Glomerular visceral epithelial cell (primary cell): ENCODE data around the gene TEN1.
"Not testable (repeated sequence)": the region's sequence is repeated elsewhere in the genome, so short reads cannot be mapped to it uniquely, and the experiment has no call there.

Experiments
- DNase-seq: peaks from one replicate; pipeline ENCODE4 v3.0.0-alpha.2; 2016; ENCODE audit errors: extremely low spot score

Gene TEN1

GRCh38 chr17:76025294-76025693 is 46.3 kb downstream of the TEN1 start:
- no peak for DNase-seq

DNA sequence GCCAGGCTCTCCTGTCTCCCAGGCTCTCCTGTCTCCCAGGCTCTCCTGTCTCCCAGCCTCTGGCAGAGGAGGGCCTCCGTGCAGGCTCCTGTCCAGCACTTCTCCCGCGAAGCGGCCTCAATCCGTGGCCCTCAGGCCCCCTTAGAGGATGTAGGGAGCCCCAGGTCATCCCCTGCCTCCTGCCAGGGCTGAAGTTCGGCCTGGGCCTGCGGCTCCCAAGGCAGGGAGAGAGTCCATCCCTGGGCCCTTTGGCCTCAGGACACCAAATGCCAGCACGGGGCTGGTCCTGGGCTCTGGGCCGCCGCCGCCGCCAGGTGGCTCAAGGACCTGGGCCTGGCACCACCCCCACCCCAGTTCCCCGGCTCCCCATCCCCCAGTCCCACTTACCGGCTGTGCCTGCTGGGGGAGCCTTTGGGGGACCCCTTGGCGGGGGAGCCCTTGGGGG is 47.7 kb downstream of the TEN1 start:
- DNase-seq = peak; percentile 40

DNA sequence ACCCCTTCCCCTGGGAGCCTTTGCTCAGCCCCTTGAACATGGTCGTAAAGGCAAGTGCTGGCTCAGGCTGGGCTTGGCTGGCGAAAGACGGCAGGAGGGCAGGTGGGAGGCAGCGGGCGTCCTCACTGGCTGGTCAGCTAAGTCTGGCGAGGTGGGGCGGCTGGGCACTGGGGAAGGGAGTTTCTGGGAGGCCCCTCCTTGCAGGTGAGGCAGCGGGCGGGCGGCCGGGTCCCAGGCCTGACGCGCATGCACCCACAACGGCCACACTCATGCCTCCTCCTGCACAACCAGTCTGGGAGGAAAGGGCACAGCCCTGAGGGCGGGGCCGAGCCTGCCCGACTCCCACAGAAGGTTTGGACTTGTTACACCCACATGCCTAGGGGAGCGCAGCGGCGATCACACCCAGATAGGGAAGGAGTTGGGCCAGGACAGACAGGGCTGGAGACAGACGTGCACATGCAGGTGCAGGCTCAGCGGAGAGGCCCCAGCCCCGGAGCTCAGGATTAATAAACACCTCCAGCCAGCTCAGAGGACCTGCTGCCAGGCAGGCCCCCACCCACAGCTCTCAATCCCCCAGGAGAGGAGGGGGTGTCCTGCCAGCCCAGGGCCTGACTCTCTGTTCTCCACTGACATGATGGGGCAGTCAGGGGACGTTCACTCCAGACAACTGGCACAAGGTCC is 48.3 kb downstream of the TEN1 start, which contains the start of gene EVPL:
Gene EVPL (minus strand): TSS at position 148 of the 681 bp plus-strand sequence. CDS start 108 bp downstream, at position 40.
- DNase-seq = peak; percentile 89

GRCh38 chr17:76032073-76032779 is 53.2 kb downstream of the TEN1 start:
- DNase-seq = peak; percentile 21

DNA sequence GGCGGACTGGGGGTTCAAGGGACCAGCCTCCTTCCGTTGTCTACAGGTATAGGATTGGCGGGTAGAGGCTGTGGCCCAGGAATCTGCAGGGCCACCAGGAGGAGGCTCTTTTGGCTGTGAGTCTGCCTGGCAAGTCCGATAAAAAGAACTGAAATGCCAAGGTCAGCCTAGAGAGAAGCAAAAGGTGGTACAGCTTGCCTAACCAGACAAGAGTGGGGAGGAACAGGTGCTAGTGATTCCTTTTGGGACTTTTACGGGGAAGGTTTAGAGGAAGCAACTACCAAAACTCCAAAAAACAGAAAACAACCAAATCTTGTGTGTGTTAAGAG is 53.7 kb downstream of the TEN1 start:
- DNase-seq = no peak

DNA sequence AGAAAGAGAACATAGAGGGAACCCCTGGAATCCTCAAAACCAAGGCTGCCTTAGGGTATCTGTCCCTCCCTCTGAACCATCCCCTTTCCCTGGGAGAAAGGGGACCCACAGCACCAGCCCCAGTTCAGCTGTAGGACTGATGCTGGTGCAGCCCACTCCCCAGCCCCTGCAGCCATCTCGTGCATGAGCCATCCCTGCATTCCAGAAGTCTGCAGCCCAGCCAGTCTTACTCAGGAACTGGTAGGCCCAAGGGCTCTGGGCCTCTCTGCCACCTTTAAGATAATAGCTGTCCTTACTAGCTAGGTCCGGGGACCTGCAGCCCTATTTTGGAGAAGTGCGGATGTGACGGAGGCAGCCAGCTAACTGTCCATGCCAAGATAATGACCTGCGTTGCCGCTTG is 54.1 kb downstream of the TEN1 start:
- no peak for DNase-seq

- no peak for DNase-seq
Observed at GRCh38 chr17:76034428-76035350, 55.6 kb downstream of the TEN1 start.

- DNase-seq = no peak
Observed at GRCh38 chr17:76036497-76037261, 57.6 kb downstream of the TEN1 start.

DNA sequence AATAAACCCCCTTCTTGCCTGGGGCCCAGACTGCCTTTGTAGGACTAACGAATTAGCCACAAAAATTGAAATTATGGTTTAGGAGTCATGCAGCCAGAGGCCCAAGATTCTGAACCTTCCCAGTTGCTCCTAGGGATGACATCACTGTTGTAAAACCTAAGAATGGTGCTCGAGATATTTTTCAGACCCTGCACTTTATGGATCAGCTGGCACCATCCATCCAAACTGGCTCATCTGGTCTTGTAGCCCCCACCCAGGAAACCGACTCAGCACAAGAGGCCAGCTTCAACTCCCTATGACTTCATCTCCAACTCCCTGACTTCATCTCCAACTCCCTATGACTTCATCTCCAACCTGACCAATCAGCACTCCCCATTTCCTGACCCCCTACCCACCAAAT is 59.0 kb downstream of the TEN1 start:
- no peak for DNase-seq

DNA sequence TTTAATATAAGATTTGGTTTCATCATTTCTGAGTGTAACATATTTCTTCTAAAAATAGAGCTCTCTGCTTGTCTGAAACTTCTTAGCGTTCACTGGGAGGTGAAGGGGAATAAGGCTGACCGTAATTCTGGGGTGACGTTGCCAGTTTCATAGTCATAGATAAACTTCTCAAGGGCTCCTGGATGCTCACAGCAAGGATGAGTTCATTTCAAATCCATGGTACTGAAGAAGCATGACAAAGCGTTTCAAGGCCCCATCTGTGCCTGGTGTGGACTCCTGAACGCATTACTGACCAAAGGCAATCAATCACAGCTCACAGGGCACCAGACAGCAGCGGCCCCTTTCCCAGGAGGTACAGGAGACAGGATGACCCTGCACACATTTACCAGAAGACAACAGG is 60.1 kb downstream of the TEN1 start:
- DNase-seq = no peak

DNA sequence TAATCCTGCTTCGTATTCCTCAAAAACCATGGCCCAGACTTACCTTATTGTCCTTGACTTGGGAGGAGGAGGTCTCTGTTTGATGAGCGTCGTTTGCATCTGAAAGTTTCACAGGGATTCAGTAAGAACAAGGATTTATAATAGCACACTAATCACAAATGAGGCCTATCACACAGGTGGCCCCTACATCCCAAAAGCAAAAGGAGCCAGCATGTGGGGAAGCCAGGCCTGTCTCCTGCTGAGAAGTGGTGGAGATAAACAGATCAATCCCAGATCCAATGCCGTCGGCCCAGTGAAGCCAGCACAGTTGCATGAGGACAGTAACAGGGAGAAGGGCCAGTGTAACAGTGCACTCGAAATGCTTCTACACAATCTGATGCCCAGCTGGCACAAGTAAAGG is 61.3 kb downstream of the TEN1 start:
- DNase-seq = no peak

- not testable (repeated sequence) for DNase-seq
Observed at GRCh38 chr17:76042868-76043267, 63.8 kb downstream of the TEN1 start.

- not testable (repeated sequence) for DNase-seq
Observed at GRCh38 chr17:76044475-76045007, 65.5 kb downstream of the TEN1 start.

GRCh38 chr17:76046064-76046463 is 67.0 kb downstream of the TEN1 start:
- DNase-seq = no peak

DNA sequence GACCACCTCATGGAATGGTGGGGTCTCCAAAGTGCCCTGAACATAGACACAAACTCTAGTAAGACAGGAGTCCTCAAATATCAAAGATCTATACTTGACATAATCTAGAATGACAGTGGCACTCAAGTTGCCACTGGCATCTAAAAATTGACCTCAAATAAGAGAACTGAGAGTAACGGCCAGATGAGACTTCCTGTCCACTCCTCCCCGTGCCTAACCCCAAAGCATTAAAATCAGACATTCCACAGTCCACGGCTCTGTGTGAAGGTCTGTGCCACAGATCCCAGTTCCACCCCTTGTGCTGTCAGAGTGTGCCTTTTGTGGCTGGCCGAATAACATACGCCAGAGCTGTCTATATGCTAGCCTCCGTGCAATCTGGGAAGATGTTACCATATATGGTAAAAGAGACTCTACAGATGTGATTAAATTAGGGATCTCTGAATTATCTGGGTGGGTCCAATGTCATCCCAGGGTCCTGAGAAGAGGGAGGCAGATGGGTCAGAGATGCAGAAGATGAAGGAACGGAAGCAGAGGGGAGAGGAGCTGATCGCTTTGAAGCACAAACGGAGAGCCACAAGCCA is 69.1 kb downstream of the TEN1 start:
- peak; percentile 32 for DNase-seq

- DNase-seq = peak; percentile 91
Observed at GRCh38 chr17:76048711-76049110, 69.7 kb downstream of the TEN1 start.

- peak; percentile 28 for DNase-seq
Observed at GRCh38 chr17:76049239-76049638, 70.2 kb downstream of the TEN1 start.

- no peak for DNase-seq
Observed at GRCh38 chr17:76049836-76050537, 70.9 kb downstream of the TEN1 start.
